Liver (tissue), 9 donors: Measurements from ENCODE around the gene SETD6. TPM values are rescaled to one million over a fixed set of nuclear protein-coding genes. Genes with fewer than 3 reads are reported as not detected.

Experiments used
- DNase-seq: peaks from one replicate; pipeline ENCODE4 v3.0.0-alpha.2; 2017; ENCODE audit warnings: low spot score
- H3K27ac ChIP-seq, 2 donors: one replicate each; pipeline ENCODE4 v1.7.0; 2013; ENCODE audit warnings: inconsistent platforms in 2 of 2, low read length in 2 of 2, control low read depth in 1 of 2, low read depth in 1 of 2, mild to moderate bottlenecking in 1 of 2
- H3K27me3 ChIP-seq, 4 donors: one replicate each; pipeline versions ENCODE4 v1.6.1 to v1.7.0; 2013; ENCODE audit warnings: low read length in 3 of 4, inconsistent platforms in 1 of 4, mild to moderate bottlenecking in 1 of 4, moderate library complexity in 1 of 4; ENCODE audit not compliant: control insufficient read depth in 4 of 4, insufficient read depth in 4 of 4
- H3K36me3 ChIP-seq, 4 donors: one replicate each; pipeline versions ENCODE4 v1.6.1 to v1.7.0; 2013; ENCODE audit warnings: low read length in 3 of 4, mild to moderate bottlenecking in 3 of 4, low read depth in 1 of 4, moderate library complexity in 1 of 4; ENCODE audit not compliant: control insufficient read depth in 4 of 4, insufficient read depth in 3 of 4
- H3K4me1 ChIP-seq, 4 donors: one replicate each; pipeline versions ENCODE4 v1.6.1 to v1.7.0; 2013; ENCODE audit warnings: low read length in 3 of 4, mild to moderate bottlenecking in 3 of 4, moderate library complexity in 1 of 4; ENCODE audit not compliant: control insufficient read depth in 4 of 4, insufficient read depth in 4 of 4
- H3K4me3 ChIP-seq, 3 donors: one replicate each; pipeline versions ENCODE4 v1.6.1 to v1.7.0; 2013; ENCODE audit warnings: low read length in 3 of 3, control low read depth in 1 of 3, low read depth in 1 of 3, mild to moderate bottlenecking in 1 of 3
- H3K9ac ChIP-seq, 2 donors: one replicate each; pipeline ENCODE4 v1.7.0; 2013; ENCODE audit warnings: low read length in 2 of 2, mild to moderate bottlenecking in 2 of 2, moderate library complexity in 2 of 2, control low read depth in 1 of 2, low read depth in 1 of 2
- H3K9me3 ChIP-seq, 4 donors: one replicate each; pipeline versions ENCODE4 v1.6.1 to v1.7.0; 2013; ENCODE audit warnings: low read length in 3 of 4; ENCODE audit not compliant: control insufficient read depth in 4 of 4
- EGR1 ChIP-seq, 2 donors: IDR thresholded peaks; 2 replicates each; pipeline ENCODE4 v1.6.1; 2016 to 2018; ENCODE audit warnings: antibody characterized with exemption in 2 of 2, low read depth in 2 of 2
- FOXA2 ChIP-seq: IDR thresholded peaks from 2 replicates; pipeline ENCODE4 v1.6.1; 2016; ENCODE audit warnings: antibody characterized with exemption
- GABPA ChIP-seq, 2 donors: IDR thresholded peaks in 1 of 2; conservative IDR thresholded peaks in 1 of 2; 2 replicates each; pipeline ENCODE4 v1.6.1; 2016; ENCODE audit warnings: antibody characterized with exemption in 2 of 2, mild to moderate bottlenecking in 1 of 2, moderate library complexity in 1 of 2
- HNF4A ChIP-seq, 2 donors: conservative IDR thresholded peaks; 2 replicates each; pipeline ENCODE4 v1.6.1; 2016; ENCODE audit warnings: antibody characterized with exemption in 2 of 2, mild to moderate bottlenecking in 2 of 2
- HNF4G ChIP-seq: IDR thresholded peaks from 2 replicates; pipeline ENCODE4 v1.6.1; 2016; ENCODE audit warnings: antibody characterized with exemption
- JUND ChIP-seq, 2 donors: IDR thresholded peaks; 2 replicates each; pipeline ENCODE4 v1.6.1; 2016; ENCODE audit warnings: antibody characterized with exemption in 2 of 2
- NR2F2 ChIP-seq: IDR thresholded peaks from 2 replicates; pipeline ENCODE4 v1.6.1; 2016; ENCODE audit warnings: antibody characterized with exemption
- RAD21 ChIP-seq, 2 donors: IDR thresholded peaks; 2 replicates each; pipeline ENCODE4 v1.6.1; 2016; ENCODE audit warnings: antibody characterized with exemption in 2 of 2, mild to moderate bottlenecking in 2 of 2
- SP1 ChIP-seq: IDR thresholded peaks from 2 replicates; pipeline ENCODE4 v1.6.1; 2018; ENCODE audit warnings: antibody characterized with exemption, mild to moderate bottlenecking
- YY1 ChIP-seq: IDR thresholded peaks from 2 replicates; pipeline ENCODE4 v1.6.1; 2016; ENCODE audit warnings: antibody characterized with exemption, mild to moderate bottlenecking
- WGBS: extraction: QIAGEN DNeasy Blood & Tissue Kit; methylation state at CpG from one replicate; pipeline ENCODE4 v1.1.7; 2013; 5-methylcytosine and 5-hydroxymethylcytosine counted together
- polyA plus RNA-seq, 2 donors: library from polyadenylated mRNA; stranded (reverse) in 1 of 2; unstranded in 1 of 2; fragments of 200-250 nt in 1 of 2; fragments of >200 nt in 1 of 2; fragmentation: Nextera tagmentation in 1 of 2; extraction: Ambion mirVana in 1 of 2; gene quantifications; one replicate each; pipeline versions ENCODE4 v1.2.1 to v1.2.3, GENCODE V29; 2013 to 2015
- total RNA-seq, 2 donors: library from RNA; depleted of rRNA; stranded (reverse); fragments of >200 nt; gene quantifications; one replicate each; pipeline ENCODE4 v1.2.3, GENCODE V29; 2014
- TF ChIP-seq, protein P1 (sequence below): IDR thresholded peaks from 2 replicates; pipeline ENCODE4 v1.6.1; 2016; ENCODE audit warnings: antibody characterized with exemption
- TF ChIP-seq, protein P2 (sequence below): IDR thresholded peaks from 2 replicates; pipeline ENCODE4 v1.6.1; 2016; ENCODE audit warnings: antibody characterized with exemption
- TF ChIP-seq, protein P3 (sequence below): IDR thresholded peaks from 2 replicates; pipeline ENCODE4 v1.6.1; 2016; ENCODE audit warnings: antibody characterized with exemption, mild to moderate bottlenecking
- donor health status: healthy.
- donor health status: healthy.
- donor health status: healthy.
- donor health status: healthy.
- donor health status: healthy.

SETD6 gene
- total and polyA plus RNA-seq, 4 donors = 6.9 to 17.7 (median 10.2) TPM

DNA sequence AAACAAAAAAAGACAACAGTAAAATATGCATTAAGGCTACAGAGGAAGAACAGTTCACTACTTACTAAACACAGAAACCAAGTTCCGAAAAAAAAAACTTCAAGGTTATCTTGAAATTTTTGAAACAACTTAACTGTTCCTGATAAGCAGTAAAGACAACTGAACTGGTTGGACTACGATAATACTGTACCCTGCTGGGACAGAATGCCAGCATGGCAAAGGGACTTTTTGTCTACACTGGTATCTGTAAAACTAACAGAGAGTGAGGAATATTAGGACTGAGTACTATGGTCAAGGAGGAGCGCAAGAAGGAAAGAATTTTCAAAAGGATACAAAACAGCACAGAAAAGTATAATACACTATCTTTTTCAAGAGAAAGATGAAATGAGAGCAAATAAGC, 19.8 kb downstream of the SETD6 start (continued):
- TF ChIP-seq, protein P1, sequence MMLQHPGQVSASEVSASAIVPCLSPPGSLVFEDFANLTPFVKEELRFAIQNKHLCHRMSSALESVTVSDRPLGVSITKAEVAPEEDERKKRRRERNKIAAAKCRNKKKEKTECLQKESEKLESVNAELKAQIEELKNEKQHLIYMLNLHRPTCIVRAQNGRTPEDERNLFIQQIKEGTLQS = no peak
- TF ChIP-seq GABPA (IDR thresholded peaks at IDR 0.05 in 1 of 2, conservative IDR thresholded peaks at IDR 0.05 in 1 of 2) (no peak), HNF4A (conservative IDR thresholded peaks at IDR 0.05) (no peak), NR2F2 (no peak), HNF4G (no peak), EGR1 (IDR thresholded peaks at IDR 0.05; ENCODE audit: low read depth in 2 of 2) (no peak), RAD21 (IDR thresholded peaks at IDR 0.05) (no peak)
- TF ChIP-seq, protein P2, sequence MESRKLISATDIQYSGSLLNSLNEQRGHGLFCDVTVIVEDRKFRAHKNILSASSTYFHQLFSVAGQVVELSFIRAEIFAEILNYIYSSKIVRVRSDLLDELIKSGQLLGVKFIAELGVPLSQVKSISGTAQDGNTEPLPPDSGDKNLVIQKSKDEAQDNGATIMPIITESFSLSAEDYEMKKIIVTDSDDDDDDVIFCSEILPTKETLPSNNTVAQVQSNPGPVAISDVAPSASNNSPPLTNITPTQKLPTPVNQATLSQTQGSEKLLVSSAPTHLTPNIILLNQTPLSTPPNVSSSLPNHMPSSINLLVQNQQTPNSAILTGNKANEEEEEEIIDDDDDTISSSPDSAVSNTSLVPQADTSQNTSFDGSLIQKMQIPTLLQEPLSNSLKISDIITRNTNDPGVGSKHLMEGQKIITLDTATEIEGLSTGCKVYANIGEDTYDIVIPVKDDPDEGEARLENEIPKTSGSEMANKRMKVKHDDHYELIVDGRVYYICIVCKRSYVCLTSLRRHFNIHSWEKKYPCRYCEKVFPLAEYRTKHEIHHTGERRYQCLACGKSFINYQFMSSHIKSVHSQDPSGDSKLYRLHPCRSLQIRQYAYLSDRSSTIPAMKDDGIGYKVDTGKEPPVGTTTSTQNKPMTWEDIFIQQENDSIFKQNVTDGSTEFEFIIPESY = no peak

DNA sequence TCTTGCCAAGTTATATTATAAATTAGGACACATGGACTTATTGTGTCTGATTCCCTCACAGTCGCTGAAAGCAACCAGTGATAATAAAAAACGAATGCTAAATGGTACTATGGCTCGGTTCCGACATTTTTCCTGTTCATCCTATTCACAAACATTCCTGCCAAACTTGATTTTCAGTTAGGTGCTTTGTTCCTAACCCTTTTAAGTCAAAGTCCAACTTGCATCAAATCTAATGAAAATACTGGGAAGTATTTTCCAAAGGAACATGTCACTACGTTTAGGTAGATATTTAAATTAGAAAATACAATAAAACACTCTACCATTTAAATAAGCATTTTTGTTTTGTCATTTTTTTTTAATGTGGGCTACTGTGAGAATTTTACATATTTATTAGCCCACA, 21.0 kb downstream of the SETD6 start:
- no peak for DNase-seq
- peaks cover 0 to 7% (median 3%) of the 10 kb centered on the region in 4 donors for H3K4me1 ChIP-seq
- 61% methylated on average over 5 of the region's 5 CpGs for WGBS
- H3K27me3 ChIP-seq = no peaks in the 10 kb centered on the region
- H3K9me3 ChIP-seq = no peaks in the 10 kb centered on the region
- H3K4me3 ChIP-seq = no peak overlapping the region
- H3K36me3 ChIP-seq = peaks cover 19 to 86% (median 72%) of the 10 kb centered on the region in 4 donors
- H3K9ac ChIP-seq = no peak overlapping the region
- no peak overlapping the region for H3K27ac ChIP-seq
- no peak for TF ChIP-seq GABPA (IDR thresholded peaks at IDR 0.05 in 1 of 2, conservative IDR thresholded peaks at IDR 0.05 in 1 of 2)
- TF ChIP-seq JUND (IDR thresholded peaks at IDR 0.05) = no peak
- no peak for TF ChIP-seq EGR1 (IDR thresholded peaks at IDR 0.05; ENCODE audit: low read depth in 2 of 2)
- no peak for TF ChIP-seq YY1
- no peak for TF ChIP-seq SP1
- peak; percentile 59 to 73 for TF ChIP-seq HNF4A (conservative IDR thresholded peaks at IDR 0.05)
- TF ChIP-seq, protein P3, sequence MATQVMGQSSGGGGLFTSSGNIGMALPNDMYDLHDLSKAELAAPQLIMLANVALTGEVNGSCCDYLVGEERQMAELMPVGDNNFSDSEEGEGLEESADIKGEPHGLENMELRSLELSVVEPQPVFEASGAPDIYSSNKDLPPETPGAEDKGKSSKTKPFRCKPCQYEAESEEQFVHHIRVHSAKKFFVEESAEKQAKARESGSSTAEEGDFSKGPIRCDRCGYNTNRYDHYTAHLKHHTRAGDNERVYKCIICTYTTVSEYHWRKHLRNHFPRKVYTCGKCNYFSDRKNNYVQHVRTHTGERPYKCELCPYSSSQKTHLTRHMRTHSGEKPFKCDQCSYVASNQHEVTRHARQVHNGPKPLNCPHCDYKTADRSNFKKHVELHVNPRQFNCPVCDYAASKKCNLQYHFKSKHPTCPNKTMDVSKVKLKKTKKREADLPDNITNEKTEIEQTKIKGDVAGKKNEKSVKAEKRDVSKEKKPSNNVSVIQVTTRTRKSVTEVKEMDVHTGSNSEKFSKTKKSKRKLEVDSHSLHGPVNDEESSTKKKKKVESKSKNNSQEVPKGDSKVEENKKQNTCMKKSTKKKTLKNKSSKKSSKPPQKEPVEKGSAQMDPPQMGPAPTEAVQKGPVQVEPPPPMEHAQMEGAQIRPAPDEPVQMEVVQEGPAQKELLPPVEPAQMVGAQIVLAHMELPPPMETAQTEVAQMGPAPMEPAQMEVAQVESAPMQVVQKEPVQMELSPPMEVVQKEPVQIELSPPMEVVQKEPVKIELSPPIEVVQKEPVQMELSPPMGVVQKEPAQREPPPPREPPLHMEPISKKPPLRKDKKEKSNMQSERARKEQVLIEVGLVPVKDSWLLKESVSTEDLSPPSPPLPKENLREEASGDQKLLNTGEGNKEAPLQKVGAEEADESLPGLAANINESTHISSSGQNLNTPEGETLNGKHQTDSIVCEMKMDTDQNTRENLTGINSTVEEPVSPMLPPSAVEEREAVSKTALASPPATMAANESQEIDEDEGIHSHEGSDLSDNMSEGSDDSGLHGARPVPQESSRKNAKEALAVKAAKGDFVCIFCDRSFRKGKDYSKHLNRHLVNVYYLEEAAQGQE = no peak
- TF ChIP-seq HNF4G = peak; percentile 31
- no peak for TF ChIP-seq FOXA2

DNA sequence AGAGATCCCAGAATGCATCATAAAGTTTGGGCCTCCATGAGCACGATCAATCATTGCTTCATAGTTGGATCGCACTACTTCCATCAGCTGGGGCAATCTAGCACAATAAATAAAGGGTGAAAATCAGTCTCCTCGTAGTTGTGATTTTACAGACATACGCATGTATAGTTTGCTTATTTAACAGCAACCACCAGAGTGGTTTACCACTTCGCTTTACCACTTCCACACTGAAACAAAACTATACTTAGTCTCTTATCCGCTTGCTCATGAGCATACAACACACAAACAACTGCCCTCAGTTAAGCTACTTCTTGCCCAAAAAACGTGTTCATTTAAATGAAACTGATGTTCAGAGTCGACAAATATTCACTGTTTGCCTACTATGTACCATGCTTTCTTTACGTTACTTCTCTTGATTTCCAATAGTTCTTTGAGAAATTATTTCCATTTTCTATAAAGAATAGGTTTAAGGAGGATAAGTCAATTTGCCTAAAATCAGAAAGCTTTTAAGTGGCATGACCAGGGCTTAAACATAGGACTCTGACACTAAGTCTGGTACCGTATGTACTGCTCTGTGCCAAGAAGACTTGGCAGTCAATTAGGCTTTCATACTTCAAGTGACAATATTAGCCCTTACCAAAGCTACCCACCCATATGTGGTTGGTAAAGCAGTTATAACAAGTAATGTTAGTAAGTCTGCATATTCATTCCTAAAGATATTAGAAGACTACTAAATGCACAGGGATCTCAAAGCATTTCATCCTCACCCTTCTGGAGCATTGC, 22.0 kb downstream of the SETD6 start:
- Histone ChIP-seq H3K9me3 (no peaks in the 10 kb centered on the region), H3K9ac (no peak overlapping the region), H3K4me3 (no peak overlapping the region), H3K36me3 (peaks cover 23 to 86% (median 71%) of the 10 kb centered on the region in 4 donors), H3K27me3 (no peaks in the 10 kb centered on the region), H3K4me1 (peaks cover 0 to 7% (median 3%) of the 10 kb centered on the region in 4 donors), H3K27ac (no peak overlapping the region)
- DNase-seq = no peak
- WGBS = 81% methylated on average over 10 of the region's 10 CpGs
- TF ChIP-seq, protein P3 = no peak
